AG10803 (cell line): ENCODE measurements around the gene ASCC3.

Source experiments
- DNase-seq: peaks from one replicate; pipeline ENCODE4 v3.0.0; 2010; ENCODE audit warnings: low read depth
- H3K4me3 ChIP-seq: 2 replicates; pipeline ENCODE4 v1.5.1; 2011; ENCODE audit warnings: mild to moderate bottlenecking, low read length, control low read depth
- TF ChIP-seq, protein P1 (sequence below): conservative IDR thresholded peaks from 2 replicates; pipeline ENCODE4 v1.5.1; 2011; ENCODE audit warnings: mild to moderate bottlenecking, low read length, control low read depth, inconsistent platforms

ASCC3 gene

DNA sequence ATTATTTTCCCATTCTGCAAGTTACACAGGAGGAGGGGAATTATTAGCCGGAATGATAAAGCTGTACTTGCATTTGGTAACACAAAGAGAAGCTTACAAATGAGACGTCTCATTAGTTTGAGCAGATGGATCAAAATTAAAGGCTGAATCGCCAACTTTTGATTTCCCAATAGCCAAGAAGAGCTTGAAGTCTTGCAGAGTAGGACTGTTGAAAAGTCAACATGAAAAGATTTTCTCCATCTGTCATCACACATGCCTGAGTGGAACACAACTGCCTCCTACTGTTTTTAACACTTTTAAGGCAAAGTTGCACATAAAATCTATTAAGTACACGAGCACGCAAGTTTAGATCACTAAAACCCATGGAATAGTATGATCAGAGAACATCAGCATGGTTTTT lies 176.2 kb downstream of the ASCC3 start:
- TF ChIP-seq, protein P1, sequence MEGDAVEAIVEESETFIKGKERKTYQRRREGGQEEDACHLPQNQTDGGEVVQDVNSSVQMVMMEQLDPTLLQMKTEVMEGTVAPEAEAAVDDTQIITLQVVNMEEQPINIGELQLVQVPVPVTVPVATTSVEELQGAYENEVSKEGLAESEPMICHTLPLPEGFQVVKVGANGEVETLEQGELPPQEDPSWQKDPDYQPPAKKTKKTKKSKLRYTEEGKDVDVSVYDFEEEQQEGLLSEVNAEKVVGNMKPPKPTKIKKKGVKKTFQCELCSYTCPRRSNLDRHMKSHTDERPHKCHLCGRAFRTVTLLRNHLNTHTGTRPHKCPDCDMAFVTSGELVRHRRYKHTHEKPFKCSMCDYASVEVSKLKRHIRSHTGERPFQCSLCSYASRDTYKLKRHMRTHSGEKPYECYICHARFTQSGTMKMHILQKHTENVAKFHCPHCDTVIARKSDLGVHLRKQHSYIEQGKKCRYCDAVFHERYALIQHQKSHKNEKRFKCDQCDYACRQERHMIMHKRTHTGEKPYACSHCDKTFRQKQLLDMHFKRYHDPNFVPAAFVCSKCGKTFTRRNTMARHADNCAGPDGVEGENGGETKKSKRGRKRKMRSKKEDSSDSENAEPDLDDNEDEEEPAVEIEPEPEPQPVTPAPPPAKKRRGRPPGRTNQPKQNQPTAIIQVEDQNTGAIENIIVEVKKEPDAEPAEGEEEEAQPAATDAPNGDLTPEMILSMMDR: no peak
- no peak for DNase-seq
- H3K4me3 ChIP-seq: no peak overlapping the region

DNA sequence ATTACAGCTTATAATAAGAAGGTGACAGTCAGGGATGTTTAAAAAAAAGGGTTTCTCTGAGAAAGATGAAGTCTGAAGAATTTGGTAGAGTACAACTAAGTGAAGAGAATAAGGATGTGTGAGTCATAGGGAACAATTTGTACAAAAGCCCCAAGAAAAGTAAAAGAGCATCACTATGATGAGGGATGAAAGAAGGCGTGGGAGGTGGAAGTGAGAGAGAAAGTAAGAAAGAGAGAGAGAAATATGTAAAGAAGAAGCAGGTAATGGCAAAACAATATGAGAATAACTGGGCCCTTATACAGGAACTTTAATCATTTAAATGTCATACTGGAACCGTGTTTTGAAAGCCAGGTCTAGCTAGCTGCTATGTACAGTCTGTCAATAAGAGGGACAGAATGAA lies 179.4 kb downstream of the ASCC3 start:
- TF ChIP-seq, protein P1: no peak
- no peak for DNase-seq
- H3K4me3 ChIP-seq: no peak overlapping the region

DNA sequence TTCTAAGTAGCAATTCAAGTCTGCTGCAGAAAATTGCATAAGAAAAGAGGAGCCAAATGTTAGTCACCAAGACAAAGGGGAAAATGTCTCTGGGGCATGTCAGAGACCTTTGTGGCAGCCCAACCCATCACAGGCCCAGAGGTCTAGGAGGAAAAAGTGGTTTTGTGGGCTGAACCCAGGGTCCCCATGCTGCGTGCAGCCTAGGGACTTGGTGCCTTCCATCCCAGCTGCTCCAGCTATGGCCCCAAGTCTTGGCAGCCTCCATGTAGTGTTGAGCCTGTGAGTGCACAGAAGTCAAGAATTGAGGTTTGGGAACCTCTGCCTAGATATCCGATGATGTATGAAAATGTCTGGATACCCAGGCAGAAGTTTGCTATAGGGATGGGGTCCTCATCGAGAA lies 181.1 kb downstream of the ASCC3 start:
- TF ChIP-seq, protein P1: no peak
- DNase-seq: no peak
- no peak overlapping the region for H3K4me3 ChIP-seq

DNA sequence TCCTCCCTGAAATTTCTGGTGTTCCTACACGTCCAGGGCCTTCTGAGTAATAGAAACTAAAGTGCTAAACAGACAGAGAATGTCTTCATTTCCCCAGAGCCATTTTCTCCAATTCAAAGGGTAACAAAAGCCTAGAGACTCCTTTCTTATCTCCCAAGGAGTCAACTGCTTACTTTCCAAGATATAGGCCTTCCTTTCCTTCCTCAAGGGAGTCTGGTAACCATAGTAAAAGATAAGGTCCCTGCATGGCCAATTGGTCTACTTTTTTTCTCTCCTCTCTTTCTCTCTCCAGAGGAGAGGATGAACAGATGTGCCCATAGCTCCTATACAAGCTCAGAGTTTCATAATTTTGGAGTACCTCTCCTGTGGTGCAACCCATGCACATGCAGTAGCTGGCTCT lies 185.7 kb downstream of the ASCC3 start:
- no peak overlapping the region for H3K4me3 ChIP-seq
- TF ChIP-seq, protein P1: no peak
- DNase-seq: no peak

DNA sequence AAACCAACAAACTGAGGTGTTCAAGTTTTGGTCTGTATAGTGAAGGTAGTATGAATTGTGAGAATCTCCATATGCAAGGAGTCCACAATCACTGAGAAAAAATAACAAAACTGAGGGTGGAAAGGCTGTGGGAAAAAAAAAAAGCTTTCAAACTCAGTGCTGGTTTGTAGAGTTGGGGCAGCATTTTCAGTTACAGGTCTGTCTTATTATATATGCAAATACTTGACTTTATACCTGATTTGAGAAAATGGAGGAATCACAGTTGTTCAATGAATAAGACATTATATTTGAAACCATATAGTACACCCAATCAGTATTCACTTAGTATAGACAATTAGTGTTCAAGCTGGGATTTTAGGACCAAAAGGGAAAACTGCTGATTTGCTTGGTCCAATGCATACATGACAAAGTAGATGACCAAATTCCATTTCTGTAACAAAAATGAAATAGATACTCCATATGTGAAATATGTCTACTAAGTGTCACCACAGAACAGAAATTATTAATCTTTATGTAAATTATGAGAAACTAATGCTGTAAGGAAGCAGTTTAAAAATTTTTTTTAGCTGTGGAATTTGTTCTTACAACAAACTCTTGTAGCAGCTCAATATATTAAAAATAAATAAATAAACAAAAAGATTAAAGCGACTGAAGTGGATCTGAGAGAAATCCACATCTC lies 187.7 kb downstream of the ASCC3 start:
- no peak overlapping the region for H3K4me3 ChIP-seq
- DNase-seq: no peak
- TF ChIP-seq, protein P1: no peak

DNA sequence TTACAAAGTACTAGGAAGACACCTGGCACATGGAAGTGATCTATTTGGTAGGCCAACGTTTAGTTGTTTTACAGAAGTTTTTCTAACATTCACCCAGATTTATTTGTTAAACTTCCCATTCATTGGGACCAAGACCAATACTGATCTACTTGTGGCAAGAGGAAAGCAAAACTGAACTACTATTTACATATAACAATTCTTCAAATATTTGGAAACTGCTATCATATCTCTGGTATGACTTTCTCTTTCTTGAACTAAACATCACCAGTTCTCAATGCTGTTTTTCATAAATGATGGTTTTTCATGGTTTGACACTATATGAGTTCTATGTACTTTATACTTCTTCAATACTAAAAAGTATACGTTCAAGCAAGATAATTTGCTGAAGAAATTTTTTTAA lies 189.2 kb downstream of the ASCC3 start:
- TF ChIP-seq, protein P1: no peak
- H3K4me3 ChIP-seq: no peak overlapping the region
- DNase-seq: no peak

DNA sequence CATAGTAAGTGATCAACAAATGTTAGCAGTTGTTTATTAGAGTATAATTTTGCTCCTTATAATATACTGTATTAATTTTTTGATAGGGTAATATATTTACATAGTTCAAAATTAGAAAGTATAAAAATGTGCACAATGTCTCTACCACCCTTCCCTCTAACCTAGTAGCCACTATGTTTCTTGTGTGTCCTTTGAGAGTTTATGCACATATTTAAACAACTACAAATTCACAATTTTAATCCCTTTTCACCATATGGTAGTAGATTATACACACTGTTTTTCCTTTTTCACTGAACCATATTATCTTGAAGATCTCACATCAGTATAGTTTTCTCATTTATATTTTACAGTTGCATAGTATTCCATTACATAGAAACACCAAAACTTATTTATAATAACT lies 194.9 kb downstream of the ASCC3 start:
- no peak overlapping the region for H3K4me3 ChIP-seq
- TF ChIP-seq, protein P1: no peak

More for the DNA sequence above, 194.9 kb downstream of the ASCC3 start:
- no peak for DNase-seq
